CD4-positive, alpha-beta memory T cell (primary cell): ENCODE data around the gene KLRD1. TPM values are rescaled to one million over a fixed set of nuclear protein-coding genes. Genes with fewer than 3 reads are reported as not detected.
"Not testable (repeated sequence)": the region's sequence is repeated elsewhere in the genome, so short reads cannot be mapped to it uniquely, and the experiment has no call there.

Source experiments
- CTCF ChIA-PET: fragments of 350-600 bp; sonication (Branson Sonifier 250); formaldehyde crosslinking; loops from one replicate; lab custom pipeline; 2021; ENCODE audit warnings: inconsistent platforms; ENCODE audit not compliant: partially characterized antibody; lab: Charles Lee
- POLR2A ChIA-PET: fragments of 350-600 bp; sonication (Branson Sonifier 250); formaldehyde crosslinking; loops from one replicate; lab custom pipeline; 2021; ENCODE audit not compliant: partially characterized antibody; lab: Charles Lee
- DNase-seq, 5 donors: peaks; one replicate each; pipeline versions ENCODE4 v3.0.0 to v3.0.0-alpha.2; 2020 to 2022; ENCODE audit warnings: mixed read lengths in 1 of 5
- H3K27ac ChIP-seq: one replicate; pipeline ENCODE4 v1.7.0; 2013; ENCODE audit warnings: low read depth, low read length
- H3K27me3 ChIP-seq: 2 replicates; pipeline ENCODE4 v1.7.0; 2013; ENCODE audit warnings: mild to moderate bottlenecking, low read length, moderate library complexity; ENCODE audit not compliant: insufficient read depth
- H3K36me3 ChIP-seq: 2 replicates; pipeline ENCODE4 v1.7.0; 2013; ENCODE audit warnings: mild to moderate bottlenecking, low read length, moderate library complexity; ENCODE audit not compliant: insufficient read depth
- H3K4me1 ChIP-seq: 2 replicates; pipeline ENCODE4 v1.7.0; 2013; ENCODE audit warnings: mild to moderate bottlenecking, low read length, moderate library complexity; ENCODE audit not compliant: insufficient read depth
- H3K4me3 ChIP-seq, 2 donors: one replicate each; pipeline ENCODE4 v1.7.0; 2013; ENCODE audit warnings: low read length in 2 of 2, mild to moderate bottlenecking in 1 of 2
- H3K9me3 ChIP-seq, 2 donors: one replicate each; pipeline ENCODE4 v1.7.0; 2013; ENCODE audit warnings: low read length in 2 of 2, control low read depth in 1 of 2; ENCODE audit not compliant: control insufficient read depth in 1 of 2
- H3K27ac Mint-ChIP-seq, 7 donors: one replicate each; pipeline ENCODE4 v1.8.0; 2020 to 2021; ENCODE audit warnings: mixed read lengths in 7 of 7, mild to moderate bottlenecking in 6 of 7, inconsistent platforms in 3 of 7, moderate library complexity in 3 of 7
- H3K27me3 Mint-ChIP-seq, 2 donors: one replicate each; pipeline ENCODE4 v1.8.0; 2020 to 2021; ENCODE audit warnings: mixed read lengths in 2 of 2
- H3K36me3 Mint-ChIP-seq, 2 donors: one replicate each; pipeline ENCODE4 v1.8.0; 2020 to 2021; ENCODE audit warnings: mixed read lengths in 2 of 2, inconsistent platforms in 1 of 2, mild to moderate bottlenecking in 1 of 2
- H3K4me1 Mint-ChIP-seq, 4 donors: one replicate each; pipeline ENCODE4 v1.8.0; 2020 to 2021; ENCODE audit warnings: mixed read lengths in 4 of 4, mild to moderate bottlenecking in 1 of 4
- H3K4me3 Mint-ChIP-seq, 8 donors: one replicate each; pipeline ENCODE4 v1.8.0; 2020 to 2021; ENCODE audit warnings: mixed read lengths in 8 of 8, mild to moderate bottlenecking in 7 of 8, moderate library complexity in 6 of 8, inconsistent platforms in 3 of 8
- H3K9me3 Mint-ChIP-seq, 8 donors: one replicate each; pipeline ENCODE4 v1.8.0; 2020 to 2021; ENCODE audit warnings: mixed read lengths in 8 of 8, mild to moderate bottlenecking in 5 of 8, inconsistent platforms in 3 of 8, moderate library complexity in 1 of 8
- intact Hi-C: fragments of 100-400 bp; cut with micrococcal nuclease; formaldehyde crosslinking; loops from one replicate; pipeline ENCODE4 v1.15.1; 2023
- polyA plus RNA-seq, 2 donors: library from polyadenylated mRNA; unstranded; fragments of 300-500 nt; fragmentation: Illumina TruSeq; gene quantifications; one replicate each; pipeline ENCODE4 v1.2.3, GENCODE V29; 2021
- total RNA-seq, 2 experiments: library from RNA; stranded (reverse); gene quantifications; one replicate each; pipeline ENCODE4 v1.2.3, GENCODE V29; 2021

KLRD1 gene
- total and polyA plus RNA-seq, 4 experiments from 2014 or later = 0.50 to 2.6 (median 0.71) TPM

GRCh38 chr12:10336196-10336595 lies 28.5 kb downstream of the KLRD1 start:
- H3K4me1 ChIP-seq, POLR2A ChIA-PET, H3K4me1 Mint-ChIP-seq, H3K4me3 ChIP-seq, H3K27ac ChIP-seq, H3K27me3 Mint-ChIP-seq, H3K36me3 Mint-ChIP-seq, intact Hi-C loops, H3K27me3 ChIP-seq, H3K9me3 Mint-ChIP-seq, H3K9me3 ChIP-seq, H3K27ac Mint-ChIP-seq, DNase-seq, CTCF ChIA-PET, H3K4me3 Mint-ChIP-seq, H3K36me3 ChIP-seq: not testable (repeated sequence)

GRCh38 chr12:10338470-10338869 lies 30.8 kb downstream of the KLRD1 start:
- H3K9me3 Mint-ChIP-seq, H3K27me3 ChIP-seq, H3K4me3 ChIP-seq, H3K4me1 ChIP-seq, H3K27ac Mint-ChIP-seq, H3K36me3 Mint-ChIP-seq, H3K27ac ChIP-seq, H3K27me3 Mint-ChIP-seq, H3K9me3 ChIP-seq, H3K4me3 Mint-ChIP-seq, DNase-seq, intact Hi-C loops, CTCF ChIA-PET, H3K36me3 ChIP-seq, H3K4me1 Mint-ChIP-seq, POLR2A ChIA-PET: not testable (repeated sequence)

GRCh38 chr12:10339053-10339840 lies 31.6 kb downstream of the KLRD1 start:
- Mint-ChIP-seq H3K4me1 (peaks cover 0 to 3% (median 0%) of the 10 kb centered on the region in 4 donors), H3K36me3 (no peaks in the 10 kb centered on the region), H3K4me3 (no peak overlapping the region), H3K27me3 (peaks cover 2 to 3% of the 10 kb centered on the region in 2 donors), H3K9me3 (peaks cover 0 to 2% (median 0%) of the 10 kb centered on the region in 8 donors), H3K27ac (no peak overlapping the region)
- H3K4me3 ChIP-seq = no peak overlapping the region
- H3K4me1 ChIP-seq = no peaks in the 10 kb centered on the region
- H3K36me3 ChIP-seq = no peaks in the 10 kb centered on the region
- no peak for DNase-seq
- no peaks in the 10 kb centered on the region for H3K9me3 ChIP-seq
- POLR2A ChIA-PET = no interaction called here
- no peaks in the 10 kb centered on the region for H3K27me3 ChIP-seq
- no peak overlapping the region for H3K27ac ChIP-seq
- intact Hi-C loops = no loop called here
- CTCF ChIA-PET = no interaction called here

GRCh38 chr12:10340946-10341345 lies 33.3 kb downstream of the KLRD1 start:
- H3K36me3 ChIP-seq, DNase-seq, H3K4me3 Mint-ChIP-seq, H3K27ac ChIP-seq, H3K36me3 Mint-ChIP-seq, H3K4me1 ChIP-seq, H3K27me3 ChIP-seq, H3K27me3 Mint-ChIP-seq, CTCF ChIA-PET, intact Hi-C loops, H3K4me1 Mint-ChIP-seq, H3K9me3 Mint-ChIP-seq, POLR2A ChIA-PET, H3K27ac Mint-ChIP-seq, H3K9me3 ChIP-seq, H3K4me3 ChIP-seq: not testable (repeated sequence)

GRCh38 chr12:10341892-10342509 lies 34.3 kb downstream of the KLRD1 start:
- Mint-ChIP-seq H3K9me3 (peaks cover 0 to 2% (median 0%) of the 10 kb centered on the region in 8 donors), H3K27me3 (peaks cover 2 to 3% of the 10 kb centered on the region in 2 donors), H3K27ac (peak overlapping the region in 1 of 7 donors; percentile 0), H3K4me3 (no peak overlapping the region), H3K36me3 (no peaks in the 10 kb centered on the region), H3K4me1 (peaks cover 0 to 3% (median 0%) of the 10 kb centered on the region in 4 donors)
- Histone ChIP-seq H3K36me3 (no peaks in the 10 kb centered on the region), H3K27ac (no peak overlapping the region), H3K4me3 (no peak overlapping the region), H3K4me1 (no peaks in the 10 kb centered on the region), H3K9me3 (no peaks in the 10 kb centered on the region), H3K27me3 (no peaks in the 10 kb centered on the region)
- ChIA-PET POLR2A (no interaction called here), CTCF (no interaction called here)
- DNase-seq = no peak
- intact Hi-C loops = no loop called here

- H3K27ac Mint-ChIP-seq = not testable (repeated sequence)
Observed at GRCh38 chr12:10351457-10351856, 43.8 kb downstream of the KLRD1 start.

GRCh38 chr12:10354071-10354470 lies 46.4 kb downstream of the KLRD1 start:
- Histone ChIP-seq H3K4me3 (no peak overlapping the region), H3K27ac (no peak overlapping the region), H3K9me3 (no peaks in the 10 kb centered on the region), H3K4me1 (no peaks in the 10 kb centered on the region), H3K36me3 (no peaks in the 10 kb centered on the region), H3K27me3 (no peaks in the 10 kb centered on the region)
- CTCF ChIA-PET = no interaction called here
- Mint-ChIP-seq H3K4me1 (no peaks in the 10 kb centered on the region), H3K9me3 (peaks cover 0 to 15% (median 3%) of the 10 kb centered on the region in 8 donors), H3K27ac (no peak overlapping the region), H3K27me3 (peaks cover 28 to 39% of the 10 kb centered on the region in 2 donors), H3K36me3 (no peaks in the 10 kb centered on the region), H3K4me3 (no peak overlapping the region)
- intact Hi-C loops = no loop called here
- DNase-seq = no peak
- POLR2A ChIA-PET = no interaction called here

More at GRCh38 chr12:10351457-10351856, 43.8 kb downstream of the KLRD1 start:
- H3K36me3 Mint-ChIP-seq, DNase-seq, H3K27me3 ChIP-seq, H3K9me3 ChIP-seq, H3K4me3 ChIP-seq, H3K4me3 Mint-ChIP-seq, H3K4me1 Mint-ChIP-seq, CTCF ChIA-PET, H3K27ac ChIP-seq, H3K36me3 ChIP-seq, intact Hi-C loops, H3K4me1 ChIP-seq, POLR2A ChIA-PET: not testable (repeated sequence)
- Mint-ChIP-seq H3K27me3 (peaks cover 28 to 33% of the 10 kb centered on the region in 2 donors), H3K9me3 (peaks cover 2 to 15% (median 5%) of the 10 kb centered on the region in 8 donors)
